ENCODE results near the gene SLAMF9.

SLAMF9 gene

DNA sequence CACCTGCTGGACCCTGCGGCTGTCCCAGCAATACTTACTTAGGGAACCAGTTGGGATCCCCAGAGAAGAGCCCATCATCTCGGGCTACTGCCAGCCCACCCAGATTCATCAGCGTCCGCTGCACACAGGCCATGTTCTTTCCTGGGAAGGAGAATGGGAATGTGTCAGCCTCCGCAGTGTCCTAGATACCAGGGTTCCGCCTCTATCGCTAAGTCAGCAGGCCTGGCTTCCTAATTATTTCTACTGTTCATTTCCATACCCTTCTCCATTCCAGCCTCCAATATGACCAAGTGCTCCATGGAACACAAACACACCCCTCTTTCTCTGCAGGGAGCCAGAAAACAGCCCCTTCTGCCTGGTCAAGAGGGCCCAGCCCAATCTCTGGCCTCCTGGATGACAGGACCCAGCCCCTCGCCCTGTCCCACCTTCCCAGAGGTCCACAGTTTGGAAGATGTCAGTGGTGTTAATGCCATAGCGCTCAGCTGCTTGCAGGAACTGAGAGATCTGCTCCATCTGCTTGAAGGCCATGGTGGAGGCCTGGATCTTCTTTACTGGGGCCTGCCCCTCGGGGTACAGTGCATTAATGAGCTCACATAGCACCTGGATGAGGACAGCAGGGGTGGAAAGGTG is 34.7 kb downstream of the SLAMF9 start:
- Histone ChIP-seq H3K4me3 (ENCODE audit: insufficient read length, low read depth) (no peak overlapping the region), H3K36me3 (ENCODE audit: insufficient read depth, insufficient read length, low read length) (peaks cover 80% of the 10 kb centered on the region), H3K4me1 (ENCODE audit: insufficient read depth, insufficient read length) (peaks cover 53% of the 10 kb centered on the region), H3K9me3 (ENCODE audit: insufficient read depth, low read length) (no peaks in the 10 kb centered on the region), H3K9ac (ENCODE audit: insufficient read length, low read depth) (no peak overlapping the region), H3K27me3 (ENCODE audit: insufficient read depth, insufficient read length) (no peaks in the 10 kb centered on the region)
- no peak for DNase-seq (ENCODE audit: low read depth, low spot score)
- no peak for TF ChIP-seq ZNF274 (IDR thresholded peaks at IDR 0.05; ENCODE audit: low read depth, low read length)
- no peak for TF ChIP-seq YY1 (IDR thresholded peaks at IDR 0.05; ENCODE audit: insufficient read depth, insufficient read length)
- no peak for TF ChIP-seq SUZ12 (IDR thresholded peaks at IDR 0.05; ENCODE audit: extremely low read depth, insufficient read depth, insufficient read length)

DNA sequence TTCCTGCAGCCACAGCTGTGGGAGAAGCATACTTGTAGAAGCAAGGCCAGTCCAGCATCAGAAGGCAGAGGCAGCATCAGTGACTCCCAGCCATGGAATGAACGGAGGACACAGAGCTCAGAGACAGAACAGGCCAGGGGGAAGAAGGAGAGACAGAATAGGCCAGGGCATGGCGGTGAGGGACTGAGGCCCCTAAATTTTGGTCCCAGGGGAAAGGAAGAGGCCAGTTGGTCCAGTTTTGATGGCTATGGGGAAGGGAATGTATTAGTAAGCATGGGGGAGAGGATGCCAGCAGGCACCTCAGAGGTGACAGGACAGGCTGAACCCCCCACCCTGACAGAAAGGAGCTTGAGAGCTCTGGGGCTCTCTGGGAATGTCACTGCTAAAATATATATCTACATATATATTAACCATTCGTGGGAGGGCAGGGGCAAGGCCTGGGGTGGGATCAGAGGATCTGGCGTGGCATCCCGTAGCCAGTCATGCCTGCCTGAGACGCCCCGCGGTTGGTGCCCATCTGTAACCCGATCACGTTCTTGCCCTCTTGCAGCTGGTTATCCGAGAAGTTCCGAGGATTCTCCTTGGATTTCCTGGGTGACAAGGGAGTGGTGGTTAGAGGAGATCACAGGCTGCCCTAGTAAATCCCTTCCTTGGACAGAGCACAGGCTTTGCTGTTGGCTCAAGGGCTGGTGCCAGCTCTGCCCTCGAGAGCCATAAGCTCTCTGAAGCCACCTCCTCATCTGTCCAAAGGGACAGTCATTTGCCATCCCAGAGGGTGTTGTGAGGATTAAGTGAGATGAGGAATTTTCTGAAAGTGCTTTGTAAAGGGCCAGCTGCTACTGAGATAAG is 35.5 kb downstream of the SLAMF9 start:
- DNase-seq (ENCODE audit: low read depth, low spot score), result no peak
- H3K9ac ChIP-seq (ENCODE audit: insufficient read length, low read depth), result no peak overlapping the region
- H3K36me3 ChIP-seq (ENCODE audit: insufficient read depth, insufficient read length, low read length), result peaks cover 72% of the 10 kb centered on the region
- no peak for TF ChIP-seq ZNF274 (IDR thresholded peaks at IDR 0.05; ENCODE audit: low read depth, low read length)
- no peak for TF ChIP-seq SUZ12 (IDR thresholded peaks at IDR 0.05; ENCODE audit: extremely low read depth, insufficient read depth, insufficient read length)
- TF ChIP-seq YY1 (IDR thresholded peaks at IDR 0.05; ENCODE audit: insufficient read depth, insufficient read length), result no peak
- peaks cover 60% of the 10 kb centered on the region for H3K4me1 ChIP-seq (ENCODE audit: insufficient read depth, insufficient read length)
- no peak overlapping the region for H3K4me3 ChIP-seq (ENCODE audit: insufficient read length, low read depth)
- no peaks in the 10 kb centered on the region for H3K9me3 ChIP-seq (ENCODE audit: insufficient read depth, low read length)
- H3K27me3 ChIP-seq (ENCODE audit: insufficient read depth, insufficient read length), result no peaks in the 10 kb centered on the region

DNA sequence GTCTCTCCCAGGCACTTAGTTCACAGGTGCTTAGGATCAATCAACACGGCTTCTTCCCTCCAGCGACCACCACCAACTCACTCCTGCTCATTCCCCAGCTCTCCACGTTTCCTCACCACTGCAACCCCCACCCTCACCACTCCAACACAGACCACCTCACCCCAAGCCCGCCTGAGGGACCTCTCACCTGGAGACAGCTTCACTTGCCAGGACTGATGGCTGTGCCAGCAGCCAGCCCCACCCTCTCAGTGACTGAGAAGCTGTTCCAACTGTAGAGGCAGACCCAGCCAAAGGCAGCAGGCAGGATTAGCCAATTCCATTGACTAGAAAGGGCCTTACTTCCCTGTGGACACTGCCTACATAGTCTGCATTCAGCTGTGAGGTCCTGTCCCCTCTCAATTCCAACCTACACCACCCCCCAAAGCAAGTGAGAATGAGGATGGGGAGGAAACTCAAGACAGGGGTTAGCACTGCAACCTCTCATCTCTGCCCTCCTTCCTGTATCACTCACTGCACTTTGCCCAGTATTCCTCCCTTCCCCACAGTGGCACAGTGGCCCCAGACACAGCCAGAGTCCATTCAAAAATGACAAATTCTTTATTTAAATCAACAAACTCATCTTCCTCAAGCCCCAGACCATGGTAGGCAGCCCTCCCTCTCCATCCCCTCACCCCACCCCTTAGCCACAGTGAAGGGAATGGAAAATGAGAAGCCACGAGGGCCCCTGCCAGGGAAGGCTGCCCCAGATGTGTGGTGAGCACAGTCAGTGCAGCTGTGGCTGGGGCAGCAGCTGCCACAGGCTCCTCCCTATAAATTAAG is 36.3 kb downstream of the SLAMF9 start:
- Histone ChIP-seq H3K4me3 (ENCODE audit: insufficient read length, low read depth) (no peak overlapping the region), H3K9ac (ENCODE audit: insufficient read length, low read depth) (peak overlapping the region; percentile 2), H3K27me3 (ENCODE audit: insufficient read depth, insufficient read length) (no peaks in the 10 kb centered on the region), H3K4me1 (ENCODE audit: insufficient read depth, insufficient read length) (peaks cover 60% of the 10 kb centered on the region), H3K36me3 (ENCODE audit: insufficient read depth, insufficient read length, low read length) (peaks cover 64% of the 10 kb centered on the region), H3K9me3 (ENCODE audit: insufficient read depth, low read length) (no peaks in the 10 kb centered on the region)
- no peak for TF ChIP-seq SUZ12 (IDR thresholded peaks at IDR 0.05; ENCODE audit: extremely low read depth, insufficient read depth, insufficient read length)
- no peak for TF ChIP-seq ZNF274 (IDR thresholded peaks at IDR 0.05; ENCODE audit: low read depth, low read length)
- no peak for TF ChIP-seq YY1 (IDR thresholded peaks at IDR 0.05; ENCODE audit: insufficient read depth, insufficient read length)
- DNase-seq (ENCODE audit: low read depth, low spot score), result no peak

DNA sequence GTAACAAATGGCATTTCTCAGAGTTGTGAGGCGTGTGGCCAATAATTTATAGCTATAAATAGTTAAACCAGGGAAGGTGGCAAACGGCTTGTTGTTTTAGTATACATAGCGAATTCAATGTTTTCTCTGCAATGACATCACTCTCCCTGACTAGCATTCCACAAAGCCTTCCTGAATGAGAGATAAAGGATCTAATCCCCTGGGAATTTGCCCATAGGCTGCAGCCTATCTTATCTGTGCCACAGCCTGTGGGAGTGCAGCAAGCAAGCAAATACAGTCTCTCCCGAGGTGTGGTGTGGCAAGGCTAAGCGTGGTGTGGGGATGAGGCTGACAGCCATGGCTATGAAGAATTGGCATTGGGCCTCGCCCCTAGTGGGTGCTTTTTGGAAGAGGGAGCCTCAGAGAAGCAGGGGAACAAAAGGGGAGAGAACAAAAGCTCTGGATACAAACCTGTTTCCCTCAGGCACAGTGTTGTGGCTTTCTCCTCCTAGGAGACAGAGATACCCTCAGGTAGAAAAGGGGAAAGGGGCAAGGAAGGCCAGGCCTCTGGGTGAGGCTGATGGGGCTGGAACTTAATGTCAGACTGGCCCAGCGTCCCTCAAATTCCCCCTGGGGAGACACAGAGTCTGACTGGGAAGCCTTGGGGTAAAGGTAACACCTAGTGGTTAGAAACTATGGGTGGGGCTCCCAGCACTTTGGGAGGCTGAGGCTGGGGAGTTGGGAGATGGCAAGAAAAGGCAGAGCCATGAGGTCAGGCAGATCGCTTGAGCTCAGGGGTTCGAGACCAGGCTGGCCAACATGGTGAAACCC is 37.6 kb downstream of the SLAMF9 start:
- Histone ChIP-seq H3K4me3 (ENCODE audit: insufficient read length, low read depth) (no peak overlapping the region), H3K36me3 (ENCODE audit: insufficient read depth, insufficient read length, low read length) (peaks cover 51% of the 10 kb centered on the region), H3K9me3 (ENCODE audit: insufficient read depth, low read length) (no peaks in the 10 kb centered on the region), H3K4me1 (ENCODE audit: insufficient read depth, insufficient read length) (peaks cover 52% of the 10 kb centered on the region), H3K9ac (ENCODE audit: insufficient read length, low read depth) (peak overlapping the region; percentile 61), H3K27me3 (ENCODE audit: insufficient read depth, insufficient read length) (no peaks in the 10 kb centered on the region)
- DNase-seq (ENCODE audit: low read depth, low spot score), result peak; percentile 88
- TF ChIP-seq ZNF274 (IDR thresholded peaks at IDR 0.05; ENCODE audit: low read depth, low read length) (no peak), SUZ12 (IDR thresholded peaks at IDR 0.05; ENCODE audit: extremely low read depth, insufficient read depth, insufficient read length) (no peak), YY1 (IDR thresholded peaks at IDR 0.05; ENCODE audit: insufficient read depth, insufficient read length) (no peak)

DNA sequence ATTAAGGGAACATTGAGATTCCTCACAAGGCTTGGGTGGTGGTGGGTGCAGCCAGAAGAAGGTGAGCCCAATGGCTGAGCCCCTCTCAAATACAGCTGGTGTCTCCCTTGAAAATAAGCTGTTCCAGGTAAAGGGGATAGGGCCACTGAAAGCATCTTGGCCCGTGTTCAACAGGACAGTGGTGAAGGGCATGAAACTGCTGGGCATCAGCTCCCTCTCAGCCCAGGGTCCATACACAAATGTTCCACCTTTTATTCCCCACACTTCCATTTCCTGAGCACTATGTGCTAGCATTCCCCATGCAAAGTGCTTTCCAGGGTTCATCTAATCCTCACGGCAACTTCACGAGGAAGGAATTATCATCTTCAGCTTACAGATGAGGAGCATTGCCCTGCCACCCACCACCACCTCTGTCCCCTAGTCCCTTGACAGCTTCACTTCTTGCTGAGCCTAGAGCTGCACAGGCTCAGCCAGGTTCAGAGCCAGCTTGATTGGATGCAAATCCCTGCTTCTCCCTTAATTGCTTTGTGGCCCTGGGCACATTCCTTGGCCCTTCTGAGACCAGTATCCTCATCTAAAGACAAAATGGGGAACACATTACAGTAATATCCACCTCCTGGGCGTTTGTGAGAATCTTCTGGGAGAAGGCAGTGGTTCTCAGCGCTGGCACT is 38.3 kb downstream of the SLAMF9 start:
- H3K36me3 ChIP-seq (ENCODE audit: insufficient read depth, insufficient read length, low read length), result peaks cover 43% of the 10 kb centered on the region
- no peak for TF ChIP-seq YY1 (IDR thresholded peaks at IDR 0.05; ENCODE audit: insufficient read depth, insufficient read length)
- no peak for TF ChIP-seq ZNF274 (IDR thresholded peaks at IDR 0.05; ENCODE audit: low read depth, low read length)
- TF ChIP-seq SUZ12 (IDR thresholded peaks at IDR 0.05; ENCODE audit: extremely low read depth, insufficient read depth, insufficient read length), result no peak
- peak; percentile 78 for DNase-seq (ENCODE audit: low read depth, low spot score)
- peak overlapping the region; percentile 62 for H3K9ac ChIP-seq (ENCODE audit: insufficient read length, low read depth)
- H3K4me1 ChIP-seq (ENCODE audit: insufficient read depth, insufficient read length), result peaks cover 58% of the 10 kb centered on the region
- H3K4me3 ChIP-seq (ENCODE audit: insufficient read length, low read depth), result peak overlapping the region; percentile 5
- no peaks in the 10 kb centered on the region for H3K9me3 ChIP-seq (ENCODE audit: insufficient read depth, low read length)
- no peaks in the 10 kb centered on the region for H3K27me3 ChIP-seq (ENCODE audit: insufficient read depth, insufficient read length)
